Activated gamma-delta T cell treated with Interleukin-2 at 50 U/mL for 16 hours (primary cell): ENCODE data around the gene MAPK1.
"Not testable (repeated sequence)": the region's sequence is repeated elsewhere in the genome, so short reads cannot be mapped to it uniquely, and the experiment has no call there.

Experiments
- DNase-seq: peaks from one replicate; pipeline ENCODE4 v3.0.0-alpha.2; 2020

The MAPK1 gene

GRCh38 chr22:21719024-21719423, 148.4 kb downstream of the MAPK1 start:
- DNase-seq = no peak

GRCh38 chr22:21718499-21718898, 148.9 kb downstream of the MAPK1 start:
- no peak for DNase-seq

GRCh38 chr22:21716395-21717122, 150.9 kb downstream of the MAPK1 start:
- DNase-seq = not testable (repeated sequence)

- no peak for DNase-seq
Measured at GRCh38 chr22:21714786-21715185, 152.7 kb downstream of the MAPK1 start.

GRCh38 chr22:21714059-21714770, 153.2 kb downstream of the MAPK1 start:
- no peak for DNase-seq

- DNase-seq = no peak
Measured at GRCh38 chr22:21713428-21714058, 153.9 kb downstream of the MAPK1 start.

- DNase-seq = peak; percentile 60
Measured at GRCh38 chr22:21712751-21713427, 154.6 kb downstream of the MAPK1 start.

GRCh38 chr22:21711851-21712250, 155.6 kb downstream of the MAPK1 start:
- no peak for DNase-seq

- DNase-seq = no peak
Measured at GRCh38 chr22:21710156-21710555, 157.3 kb downstream of the MAPK1 start.

GRCh38 chr22:21709688-21710087, 157.8 kb downstream of the MAPK1 start:
- DNase-seq = no peak

GRCh38 chr22:21708960-21709359, 158.5 kb downstream of the MAPK1 start:
- DNase-seq = no peak

GRCh38 chr22:21707677-21708076, 159.8 kb downstream of the MAPK1 start:
- DNase-seq = no peak
